PC-3 (cell line): Measurements from ENCODE around the gene ARHGEF3. TPM values are rescaled to one million over a fixed set of nuclear protein-coding genes. Genes with fewer than 3 reads are reported as not detected.

Experiments used
- ATAC-seq: fragments of 200-7000 bp; cut with Tn5 transposase; 2 replicates; pipeline ENCODE4 v1.9.1; 2020; ENCODE audit warnings: mild to moderate bottlenecking, moderate library complexity
- BruUV-seq: library from RNA; stranded (reverse); fragments of 400-500 nt; replicated peaks from 2 replicates; lab custom pipeline; 2021; lab: Mats Ljungman, UMichigan
- CTCF ChIA-PET: fragments of 300-600 bp; sonication (Branson Sonifier 250); formaldehyde crosslinking; loops from one replicate; lab custom pipeline; 2022; ENCODE audit warnings: antibody characterized with exemption; lab: Charles Lee
- POLR2A ChIA-PET: fragments of 300-600 bp; sonication (Branson Sonifier 250); formaldehyde crosslinking; loops from one replicate; lab custom pipeline; 2022; ENCODE audit warnings: antibody characterized with exemption; ENCODE audit not compliant: unreplicated experiment; lab: Charles Lee
- DNase-seq: peaks from one replicate; pipeline ENCODE4 v3.0.0-alpha.2; 2015
- H2AFZ ChIP-seq: fragments of 300-600 bp; sonication (generic); 2 replicates; pipeline ENCODE4 v1.6.0; 2016; ENCODE audit warnings: antibody characterized with exemption, low read length
- H3F3A ChIP-seq: fragments of 300-600 bp; sonication (generic); one replicate; pipeline ENCODE4 v1.6.0; 2017; ENCODE audit warnings: antibody characterized with exemption, low read length, control low read depth, mild to moderate bottlenecking; ENCODE audit not compliant: unreplicated experiment
- H3K27ac ChIP-seq: fragments of 300-600 bp; sonication (generic); 2 replicates; pipeline ENCODE4 v1.5.1; 2016; ENCODE audit warnings: mild to moderate bottlenecking, low read length
- H3K27me3 ChIP-seq: fragments of 300-600 bp; sonication (generic); 2 replicates; pipeline ENCODE4 v1.6.1; 2016; ENCODE audit warnings: low read length, mixed read lengths
- H3K36me3 ChIP-seq: fragments of 300-600 bp; sonication (generic); 2 replicates; pipeline ENCODE4 v1.6.1; 2016; ENCODE audit warnings: low read depth, mixed run types, low read length, mixed read lengths
- H3K4me1 ChIP-seq: fragments of 300-600 bp; sonication (generic); 2 replicates; pipeline ENCODE4 v1.5.1; 2016; ENCODE audit warnings: low read length; ENCODE audit not compliant: insufficient read depth
- H3K4me2 ChIP-seq: fragments of 300-600 bp; sonication (generic); 2 replicates; pipeline ENCODE4 v1.6.0; 2016; ENCODE audit warnings: low read length
- H3K4me3 ChIP-seq: fragments of 300-600 bp; sonication (generic); 2 replicates; pipeline ENCODE4 v1.5.1; 2016; ENCODE audit warnings: mild to moderate bottlenecking, low read length, mixed read lengths
- H3K79me2 ChIP-seq: fragments of 300-600 bp; sonication (generic); 2 replicates; pipeline ENCODE4 v1.6.1; 2017; ENCODE audit warnings: low read length, mixed read lengths
- H3K9ac ChIP-seq: fragments of 300-600 bp; sonication (generic); 2 replicates; pipeline ENCODE4 v1.6.0; 2016; ENCODE audit warnings: mild to moderate bottlenecking, low read length
- H3K9me2 ChIP-seq: fragments of 300-600 bp; sonication (generic); replicated peaks from 2 replicates; pipeline ENCODE4 v1.6.1; 2016; ENCODE audit warnings: mixed run types, low read length, mixed read lengths
- H3K9me3 ChIP-seq: fragments of 300-600 bp; sonication (generic); 2 replicates; pipeline ENCODE4 v1.6.1; 2016; ENCODE audit warnings: low read length, mixed read lengths
- H4K20me1 ChIP-seq: fragments of 300-600 bp; sonication (generic); 2 replicates; pipeline ENCODE4 v1.6.1; 2016; ENCODE audit warnings: low read length, mixed read lengths
- CTCF ChIP-seq: fragments of 300-600 bp; sonication (generic); conservative IDR thresholded peaks from 2 replicates; pipeline ENCODE4 v1.5.1; 2017; ENCODE audit warnings: antibody characterized with exemption, low read depth, mild to moderate bottlenecking, low read length
- EZH2 ChIP-seq: fragments of 300-600 bp; sonication (generic); IDR thresholded peaks from one replicate; pipeline ENCODE4 v1.6.1; 2017; ENCODE audit warnings: antibody characterized with exemption, mild to moderate bottlenecking, low read length; ENCODE audit not compliant: unreplicated experiment
- EZH2phosphoT487 ChIP-seq: fragments of 300-600 bp; sonication (generic); IDR thresholded peaks from 2 replicates; pipeline ENCODE4 v1.6.1; 2018; ENCODE audit warnings: mild to moderate bottlenecking, antibody characterized with exemption, low read length, borderline replicate concordance
- intact Hi-C: fragments of 100-400 bp; cut with micrococcal nuclease; formaldehyde crosslinking; loops from 2 replicates; pipeline ENCODE4 v1.9.0; 2023
- total RNA-seq: library from RNA; depleted of rRNA; stranded (reverse); fragments of >200 nt; gene quantifications from 2 replicates; pipeline ENCODE4 v1.2.3, GENCODE V29; 2014

ARHGEF3 gene
- total RNA-seq, 1 experiment from 2014 or later, result 8.7 TPM

DNA sequence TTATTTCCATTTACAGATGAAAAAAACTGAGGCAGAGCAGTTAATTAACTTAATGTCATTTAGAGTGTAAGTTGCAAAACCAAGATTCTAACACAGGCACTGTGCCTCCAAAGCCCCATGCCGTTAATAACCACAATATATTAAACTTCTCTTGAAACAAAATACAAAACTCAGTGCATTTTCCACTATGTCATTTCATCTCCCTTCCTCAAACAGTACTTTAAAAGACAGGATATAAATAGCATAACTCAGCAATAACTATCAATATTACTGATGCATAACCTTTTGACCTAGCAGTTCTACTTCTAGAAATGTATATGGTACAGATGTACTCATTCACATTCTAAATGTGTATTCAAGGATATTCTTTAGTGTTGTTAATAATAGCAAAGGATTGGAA, 113.6 kb downstream of the ARHGEF3 start:
- no peak overlapping the region for H3K4me3 ChIP-seq
- POLR2A ChIA-PET, result no interaction called here
- H2AFZ ChIP-seq, result no peak overlapping the region
- no peaks in the 10 kb centered on the region for H3K9me2 ChIP-seq
- no peaks in the 10 kb centered on the region for H3K9me3 ChIP-seq
- ATAC-seq (no peak), DNase-seq (no peak)
- H4K20me1 ChIP-seq, result no peaks in the 10 kb centered on the region
- TF ChIP-seq EZH2phosphoT487 (no peak), EZH2 (no peak), CTCF (no peak)
- CTCF ChIA-PET, result no interaction called here
- no peak overlapping the region for H3K9ac ChIP-seq
- intact Hi-C loops, result no loop called here
- H3K4me2 ChIP-seq, result no peak overlapping the region
- 0 out of 2 replicates have a peak, but pooled peaks cover 3% of the 10 kb centered on the region for H3K36me3 ChIP-seq
- H3F3A ChIP-seq, result no peaks in the 10 kb centered on the region
- no peak overlapping the region for H3K27ac ChIP-seq
- peaks cover 12% of the 10 kb centered on the region for H3K4me1 ChIP-seq
- H3K27me3 ChIP-seq, result no peaks in the 10 kb centered on the region
- no peaks in the 10 kb centered on the region for H3K79me2 ChIP-seq
- no TSS peak for BruUV-seq

DNA sequence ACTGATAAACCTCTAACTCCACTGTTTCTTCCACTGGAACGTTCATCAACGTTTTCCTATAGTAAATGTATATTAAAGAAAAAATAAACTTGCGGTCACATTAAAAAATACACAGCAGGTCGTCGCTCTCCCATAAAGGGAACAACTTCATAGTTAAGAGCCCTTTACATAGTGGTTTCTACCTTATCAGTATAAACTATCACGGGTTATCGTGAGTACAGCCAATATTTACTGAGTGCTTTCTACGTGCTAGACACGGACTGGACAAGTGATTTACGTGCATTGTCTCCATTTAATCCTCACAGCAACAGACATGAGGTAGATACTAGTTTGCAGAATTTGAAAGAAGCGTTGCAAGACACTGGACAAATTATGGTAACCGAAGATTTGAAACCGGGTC, 117.7 kb downstream of the ARHGEF3 start:
- CTCF ChIA-PET, result no interaction called here
- H3K36me3 ChIP-seq, result 0 out of 2 replicates have a peak, but pooled peaks cover 3% of the 10 kb centered on the region
- ATAC-seq (no peak), DNase-seq (no peak)
- no peak overlapping the region for H3K4me3 ChIP-seq
- no peaks in the 10 kb centered on the region for H3F3A ChIP-seq
- no peak overlapping the region for H3K9ac ChIP-seq
- peaks cover 39% of the 10 kb centered on the region for H3K79me2 ChIP-seq
- TF ChIP-seq EZH2phosphoT487, result no peak
- no peak for TF ChIP-seq EZH2
- no peak for TF ChIP-seq CTCF
- H3K9me2 ChIP-seq, result no peaks in the 10 kb centered on the region
- no peak overlapping the region for H3K27ac ChIP-seq
- H3K4me1 ChIP-seq, result peaks cover 28% of the 10 kb centered on the region
- intact Hi-C loops, result no loop called here
- no TSS peak for BruUV-seq
- no peaks in the 10 kb centered on the region for H4K20me1 ChIP-seq
- H3K9me3 ChIP-seq, result no peaks in the 10 kb centered on the region
- POLR2A ChIA-PET, result no interaction called here
- H2AFZ ChIP-seq, result no peak overlapping the region
- H3K27me3 ChIP-seq, result no peaks in the 10 kb centered on the region
- H3K4me2 ChIP-seq, result no peak overlapping the region

DNA sequence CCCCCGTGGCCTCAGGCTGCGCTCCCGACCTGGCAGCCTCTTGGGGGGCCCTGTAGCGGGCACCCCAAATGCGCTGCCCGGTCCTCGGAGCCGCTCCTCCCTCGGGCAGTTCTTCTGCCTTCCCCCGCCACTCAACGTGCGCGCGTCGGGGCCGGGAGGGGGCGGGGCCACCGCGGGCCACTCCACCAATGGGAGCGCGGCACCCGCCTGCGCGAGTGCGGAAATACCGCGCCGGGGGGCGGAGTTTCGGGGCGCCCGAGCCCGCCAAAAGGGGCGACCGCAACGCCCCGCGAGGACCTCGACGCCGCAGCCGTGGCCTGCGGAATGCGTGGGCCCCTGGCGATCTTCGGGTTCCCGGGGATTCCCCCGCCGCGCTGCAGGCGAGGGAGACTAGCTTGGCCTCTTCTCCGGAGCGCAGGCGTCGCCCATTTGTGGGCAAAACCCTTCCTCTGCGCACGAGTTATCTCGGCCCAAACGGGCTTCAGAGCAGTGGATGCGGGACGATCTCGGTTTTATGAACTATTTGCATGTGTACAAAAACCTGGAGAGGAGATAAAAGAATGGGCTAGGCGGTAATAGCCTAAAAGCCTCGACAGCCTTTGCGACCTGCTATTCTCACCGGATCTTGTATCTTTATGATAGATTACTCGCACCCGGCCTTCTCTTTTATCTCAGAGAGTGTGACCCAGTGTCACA, 118.5 kb downstream of the ARHGEF3 start, which contains the start of gene TASOR:
Gene TASOR, minus strand, starts transcription at position 144 of the 696 bp plus-strand sequence. CDS start 259 bp downstream, outside the sequence.
- H3K9ac ChIP-seq, result peak within 1 kb of the TSS; percentile 98
- ChIA-PET POLR2A (interaction anchor here (0.6 to 0.7 kb wide), 4 partner anchors 54 to 540 kb away, joined by 3 to 8 read pairs (median 4); no protein-coding TSS in a partner anchor), CTCF (no interaction called here)
- peak; percentile 85 for DNase-seq
- H3K27me3 ChIP-seq, result no peaks in the 10 kb centered on the region
- TF ChIP-seq EZH2phosphoT487 (no peak), EZH2 (no peak), CTCF (no peak)
- peaks cover 28% of the 10 kb centered on the region for H3K4me1 ChIP-seq
- BruUV-seq, result no TSS peak
- no peaks in the 10 kb centered on the region for H4K20me1 ChIP-seq
- H3K27ac ChIP-seq, result peak within 1 kb of the TSS; percentile 85
- intact Hi-C loops, result no loop called here
- H3K9me2 ChIP-seq, result no peaks in the 10 kb centered on the region
- H3K4me2 ChIP-seq, result peak within 1 kb of the TSS; percentile 90
- peak within 1 kb of the TSS; percentile 90 for H2AFZ ChIP-seq
- H3F3A ChIP-seq, result no peaks in the 10 kb centered on the region
- peak within 1 kb of the TSS; percentile 82 for H3K4me3 ChIP-seq
- ATAC-seq, result peak; percentile 89
- 0 out of 2 replicates have a peak, but pooled peaks cover 6% of the 10 kb centered on the region for H3K36me3 ChIP-seq
- peaks cover 47% of the 10 kb centered on the region for H3K79me2 ChIP-seq
- no peaks in the 10 kb centered on the region for H3K9me3 ChIP-seq
